Tibial nerve (tissue), 4 donors: ENCODE measurements around the gene NELL1. TPM values are rescaled to one million over a fixed set of nuclear protein-coding genes. Genes with fewer than 3 reads are reported as not detected.

ENCODE experiments used
- DNase-seq, 2 donors: peaks; one replicate each; pipeline ENCODE4 v3.0.0-alpha.2; 2019; ENCODE audit warnings: low spot score in 2 of 2
- H3K27ac ChIP-seq, 4 donors: fragments of 200-600 bp; sonication (generic) in 3 of 4; one replicate each; pipeline ENCODE4 v1.5.1; 2017 to 2019; ENCODE audit warnings: mild to moderate bottlenecking in 1 of 4
- H3K27me3 ChIP-seq, 2 donors: fragments of 200-600 bp; sonication (generic) in 1 of 2; one replicate each; pipeline versions ENCODE4 v1.5.1 to v1.6.0; 2017 to 2019
- H3K36me3 ChIP-seq, 3 donors: fragments of 200-600 bp; sonication (generic); one replicate each; pipeline ENCODE4 v1.5.1; 2018 to 2019
- H3K4me1 ChIP-seq, 4 donors: fragments of 200-600 bp; sonication (generic) in 3 of 4; one replicate each; pipeline ENCODE4 v1.5.1; 2017 to 2019
- H3K4me3 ChIP-seq, 4 donors: fragments of 200-600 bp; sonication (generic) in 3 of 4; one replicate each; pipeline ENCODE4 v1.5.1; 2017 to 2019; ENCODE audit warnings: mild to moderate bottlenecking in 1 of 4, moderate library complexity in 1 of 4
- H3K9me3 ChIP-seq, 4 donors: fragments of 200-600 bp; sonication (generic) in 3 of 4; one replicate each; pipeline ENCODE4 v1.5.1; 2017 to 2019
- EP300 ChIP-seq, 2 donors: sonication (generic); formaldehyde crosslinking; IDR thresholded peaks; one replicate each; pipeline ENCODE4 v1.6.1; 2017; ENCODE audit warnings: antibody characterized with exemption in 2 of 2, mild to moderate bottlenecking in 1 of 2
- POLR2A ChIP-seq, 2 donors: fragments of 450-650 bp; IDR thresholded peaks; one replicate each; pipeline ENCODE4 v1.6.1; 2017; ENCODE audit warnings: antibody characterized with exemption in 2 of 2, mild to moderate bottlenecking in 2 of 2, moderate library complexity in 2 of 2
- WGBS, 2 donors: methylation state at CpG; one replicate each; pipeline ENCODE4 v1.1.5; 2018; 5-methylcytosine and 5-hydroxymethylcytosine counted together
- total RNA-seq, 4 donors: library from RNA; depleted of rRNA; stranded (reverse); fragments of >200 nt; gene quantifications; one replicate each; pipeline ENCODE4 v1.1.0, GENCODE V29; 2016
- TF ChIP-seq, protein P1 (sequence below), 5 experiments: fragments of 200-600 bp in 3 of 5; fragments of 450-650 bp in 2 of 5; sonication (generic) in 3 of 5; IDR thresholded peaks; one replicate each; pipeline ENCODE4 v1.5.1; 2016 to 2019; ENCODE audit warnings: antibody characterized with exemption in 5 of 5, mild to moderate bottlenecking in 3 of 5, moderate library complexity in 2 of 5

The NELL1 gene
- total RNA-seq, 4 donors from 2014 or later, result not detected

GRCh38 chr11:20876738-20877137 lies 207.4 kb downstream of the NELL1 start:
- TF ChIP-seq EP300 (IDR thresholded peaks at IDR 0.05), result no peak
- TF ChIP-seq, protein P1, sequence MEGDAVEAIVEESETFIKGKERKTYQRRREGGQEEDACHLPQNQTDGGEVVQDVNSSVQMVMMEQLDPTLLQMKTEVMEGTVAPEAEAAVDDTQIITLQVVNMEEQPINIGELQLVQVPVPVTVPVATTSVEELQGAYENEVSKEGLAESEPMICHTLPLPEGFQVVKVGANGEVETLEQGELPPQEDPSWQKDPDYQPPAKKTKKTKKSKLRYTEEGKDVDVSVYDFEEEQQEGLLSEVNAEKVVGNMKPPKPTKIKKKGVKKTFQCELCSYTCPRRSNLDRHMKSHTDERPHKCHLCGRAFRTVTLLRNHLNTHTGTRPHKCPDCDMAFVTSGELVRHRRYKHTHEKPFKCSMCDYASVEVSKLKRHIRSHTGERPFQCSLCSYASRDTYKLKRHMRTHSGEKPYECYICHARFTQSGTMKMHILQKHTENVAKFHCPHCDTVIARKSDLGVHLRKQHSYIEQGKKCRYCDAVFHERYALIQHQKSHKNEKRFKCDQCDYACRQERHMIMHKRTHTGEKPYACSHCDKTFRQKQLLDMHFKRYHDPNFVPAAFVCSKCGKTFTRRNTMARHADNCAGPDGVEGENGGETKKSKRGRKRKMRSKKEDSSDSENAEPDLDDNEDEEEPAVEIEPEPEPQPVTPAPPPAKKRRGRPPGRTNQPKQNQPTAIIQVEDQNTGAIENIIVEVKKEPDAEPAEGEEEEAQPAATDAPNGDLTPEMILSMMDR (IDR thresholded peaks at IDR 0.05), result no peak
- no peak for TF ChIP-seq POLR2A (IDR thresholded peaks at IDR 0.05)
- Histone ChIP-seq H3K36me3 (no peaks in the 10 kb centered on the region), H3K9me3 (no peaks in the 10 kb centered on the region), H3K4me3 (no peak overlapping the region), H3K27me3 (no peaks in the 10 kb centered on the region), H3K27ac (no peak overlapping the region), H3K4me1 (no peaks in the 10 kb centered on the region)
- DNase-seq, result no peak

- no peaks in the 10 kb centered on the region for H3K36me3 ChIP-seq
- no peaks in the 10 kb centered on the region for H3K9me3 ChIP-seq
- WGBS, 2 donors, result 70 to 88% methylated on average over 1 of the region's 1 CpG
- H3K27me3 ChIP-seq, result no peaks in the 10 kb centered on the region
- DNase-seq, result no peak
- no peak overlapping the region for H3K4me3 ChIP-seq
- H3K27ac ChIP-seq, result no peak overlapping the region
- H3K4me1 ChIP-seq, result no peaks in the 10 kb centered on the region
- TF ChIP-seq POLR2A (IDR thresholded peaks at IDR 0.05), result no peak
- no peak for TF ChIP-seq EP300 (IDR thresholded peaks at IDR 0.05)
- TF ChIP-seq, protein P1 (IDR thresholded peaks at IDR 0.05), result no peak
Measured at GRCh38 chr11:20880094-20880493, 210.7 kb downstream of the NELL1 start.

DNA sequence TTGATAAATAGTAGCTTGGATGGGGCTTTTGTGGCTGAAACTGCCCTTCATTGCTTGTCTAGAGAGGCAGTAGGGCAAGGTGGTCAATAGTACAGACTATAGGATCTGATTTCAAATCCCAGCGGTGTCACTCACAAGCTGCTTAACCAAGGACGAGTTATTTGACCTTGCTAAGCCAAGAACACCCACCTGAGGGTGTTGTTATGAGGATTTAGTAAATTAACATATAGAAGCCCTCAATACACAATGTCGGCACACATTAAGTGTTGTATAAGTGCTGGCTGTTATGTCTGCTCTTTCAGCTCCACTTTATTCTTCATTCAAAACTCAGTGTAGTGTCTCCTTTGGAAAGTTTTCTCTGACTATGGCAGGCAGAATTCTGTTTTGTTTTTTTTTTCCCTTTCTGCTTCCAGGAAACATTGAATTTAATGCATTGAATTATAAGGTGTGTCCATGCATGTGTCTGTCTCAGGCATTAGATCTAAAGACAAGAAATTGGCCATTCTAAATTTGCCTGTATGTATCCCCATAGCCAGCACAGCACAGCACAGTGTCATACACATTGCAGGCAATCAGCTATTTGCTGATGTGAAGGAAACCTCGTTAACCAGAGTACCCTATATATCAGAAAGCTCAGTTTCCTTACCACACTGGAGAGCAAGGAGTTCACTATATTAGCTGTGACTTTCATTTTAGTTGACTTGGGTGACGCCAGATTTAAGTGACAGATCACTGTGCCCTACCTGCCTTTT lies 212.1 kb downstream of the NELL1 start:
- Histone ChIP-seq H3K27ac (no peak overlapping the region), H3K4me1 (no peaks in the 10 kb centered on the region), H3K4me3 (no peak overlapping the region), H3K27me3 (no peaks in the 10 kb centered on the region), H3K36me3 (no peaks in the 10 kb centered on the region), H3K9me3 (no peaks in the 10 kb centered on the region)
- 43 to 48% methylated on average over 5 of the region's 5 CpGs for WGBS, 2 donors
- no peak for DNase-seq
- TF ChIP-seq, protein P1 (IDR thresholded peaks at IDR 0.05), result no peak
- TF ChIP-seq POLR2A (IDR thresholded peaks at IDR 0.05) (no peak), EP300 (IDR thresholded peaks at IDR 0.05) (no peak)

GRCh38 chr11:20887137-20887536 lies 217.8 kb downstream of the NELL1 start:
- TF ChIP-seq, protein P1 (IDR thresholded peaks at IDR 0.05), result no peak
- TF ChIP-seq POLR2A (IDR thresholded peaks at IDR 0.05), result no peak
- no peak for TF ChIP-seq EP300 (IDR thresholded peaks at IDR 0.05)
- DNase-seq, result no peak
- Histone ChIP-seq H3K4me3 (no peak overlapping the region), H3K27ac (no peak overlapping the region), H3K4me1 (no peaks in the 10 kb centered on the region), H3K27me3 (no peaks in the 10 kb centered on the region), H3K36me3 (no peaks in the 10 kb centered on the region), H3K9me3 (peaks cover 0 to 4% (median 0%) of the 10 kb centered on the region in 4 donors)
- 52 to 54% methylated on average over 2 of the region's 2 CpGs for WGBS, 2 donors

- H3K9me3 ChIP-seq, result peaks cover 0 to 7% (median 0%) of the 10 kb centered on the region in 4 donors
- DNase-seq, result no peak
- H3K36me3 ChIP-seq, result no peaks in the 10 kb centered on the region
- H3K27ac ChIP-seq, result no peak overlapping the region
- no peak for TF ChIP-seq POLR2A (IDR thresholded peaks at IDR 0.05)
- TF ChIP-seq, protein P1 (IDR thresholded peaks at IDR 0.05), result no peak
- TF ChIP-seq EP300 (IDR thresholded peaks at IDR 0.05), result no peak
- H3K4me1 ChIP-seq, result peaks cover 0 to 2% (median 0%) of the 10 kb centered on the region in 4 donors
- no peak overlapping the region for H3K4me3 ChIP-seq
- no peaks in the 10 kb centered on the region for H3K27me3 ChIP-seq
Measured at GRCh38 chr11:20894296-20894695, 224.9 kb downstream of the NELL1 start.
